A172 (cell line): ENCODE data around the gene FAM90A1. TPM values are rescaled to one million over a fixed set of nuclear protein-coding genes. Genes with fewer than 3 reads are reported as not detected.
A peak's percentile ranks its signal among the peaks of the same experiment; 100 is the strongest.
"Not testable (repeated sequence)": the region's sequence is repeated elsewhere in the genome, so short reads cannot be mapped to it uniquely, and the experiment has no call there.

Source experiments
- DNase-seq: peaks from one replicate; pipeline ENCODE4 v3.0.0-alpha.2; 2015; ENCODE audit warnings: low spot score
- total RNA-seq: library from RNA; depleted of rRNA; stranded (reverse); fragments of >200 nt; shearing (Covaris generic); gene quantifications from 2 replicates; pipeline ENCODE4 v1.2.3, GENCODE V29; 2014

Gene FAM90A1
- total RNA-seq, 1 experiment from 2014 or later, result not detected

DNA sequence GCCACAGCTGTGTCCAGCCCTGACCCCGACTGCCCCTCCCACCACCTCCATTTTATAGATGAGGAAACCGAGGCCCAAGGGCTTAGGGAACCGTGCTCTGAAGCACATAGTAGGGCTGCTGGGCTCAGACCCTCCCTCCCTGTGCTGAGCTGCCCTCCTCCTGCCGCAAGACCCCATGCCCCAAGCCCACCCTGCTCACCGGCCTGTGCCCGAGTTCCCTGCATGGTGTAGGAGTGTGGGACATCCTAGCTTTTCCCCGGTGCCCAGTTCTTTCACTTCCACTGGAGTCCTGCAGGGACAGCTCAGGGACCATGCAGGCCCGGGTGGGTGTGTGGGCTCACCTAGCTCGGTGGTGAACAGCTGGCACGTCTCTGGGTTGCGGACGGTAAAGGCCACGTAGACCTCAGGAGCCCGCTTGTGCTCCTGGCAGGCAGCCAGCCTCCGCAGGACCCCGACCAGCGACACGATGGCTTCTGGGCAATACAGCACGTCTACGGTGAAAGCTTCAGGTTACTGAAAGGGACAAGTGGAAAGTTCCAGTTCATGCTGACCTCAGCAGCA, 6.6 kb upstream of the FAM90A1 start:
- not testable (repeated sequence) for DNase-seq

DNA sequence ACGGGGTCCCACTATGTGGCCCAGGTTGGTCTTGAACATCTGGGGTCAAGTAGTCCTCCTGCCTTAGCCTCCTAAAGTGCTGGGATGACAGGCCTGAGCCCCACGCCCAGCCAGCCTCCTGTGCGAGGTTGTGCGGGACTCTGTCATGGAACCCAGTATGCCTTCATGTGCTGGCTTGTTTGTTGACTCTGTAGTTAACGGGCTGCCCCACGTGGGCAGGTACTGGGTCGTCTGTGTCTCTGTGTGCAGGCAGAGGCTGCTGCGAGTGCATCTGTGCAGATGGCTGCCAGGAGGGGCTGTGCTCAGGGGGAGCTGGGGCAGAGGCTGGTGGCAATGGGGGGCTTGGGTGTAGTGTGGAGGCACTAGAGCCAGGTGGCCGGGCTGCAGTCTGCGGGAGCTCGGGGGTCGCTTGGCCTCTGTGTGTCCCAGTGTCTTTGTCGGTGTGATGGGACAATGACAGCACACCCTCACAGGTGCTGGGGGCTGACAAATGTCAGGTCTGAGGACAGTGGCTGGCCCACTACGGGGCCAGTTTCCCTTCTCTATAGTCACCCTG, 6.0 kb upstream of the FAM90A1 start:
- not testable (repeated sequence) for DNase-seq

DNA sequence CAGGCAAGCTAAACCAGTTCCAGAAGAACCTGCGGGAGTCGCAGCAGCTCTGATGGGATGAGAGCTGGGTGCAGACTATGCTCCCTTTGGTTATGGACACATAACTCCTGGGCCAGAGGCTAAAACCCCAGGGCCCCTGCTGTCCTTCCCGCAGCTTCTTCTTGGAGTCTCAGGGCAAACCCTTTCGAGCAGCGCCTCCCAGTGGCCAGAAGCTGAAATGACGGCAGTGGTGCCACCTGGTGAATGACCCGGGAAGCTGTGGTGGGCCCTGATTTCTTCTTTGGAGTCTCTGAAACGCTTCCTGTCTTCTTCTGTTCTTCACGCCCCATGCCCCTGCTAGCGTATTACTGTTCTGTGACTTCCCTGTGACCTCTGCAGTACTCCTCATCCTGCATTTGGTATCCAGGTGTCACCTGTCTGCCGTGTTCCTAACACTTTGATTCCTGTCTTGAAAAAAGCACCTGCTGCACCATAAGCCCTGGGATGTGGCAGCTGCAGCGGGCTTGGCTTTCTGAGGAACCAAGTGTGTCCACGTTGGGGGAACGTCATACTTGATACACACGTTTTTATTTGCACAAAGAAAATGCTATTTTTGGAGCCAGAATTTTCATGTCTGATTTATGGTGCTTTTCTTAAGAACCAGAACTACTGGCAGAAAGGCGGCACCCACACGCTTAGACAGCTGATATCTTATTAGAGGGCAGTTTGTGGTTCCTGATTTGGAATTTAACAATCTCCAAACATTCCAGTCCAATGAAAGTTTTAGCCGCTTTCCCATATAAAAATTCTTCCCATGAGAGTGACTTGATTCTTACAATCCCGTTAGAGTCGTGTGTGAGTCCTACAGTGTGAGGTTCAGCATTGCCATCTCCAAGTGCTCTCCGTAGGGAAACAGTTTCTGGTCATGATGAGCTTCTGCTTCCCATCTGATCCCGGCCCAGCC, 4.5 kb upstream of the FAM90A1 start:
- DNase-seq, result peak; percentile 95

DNA sequence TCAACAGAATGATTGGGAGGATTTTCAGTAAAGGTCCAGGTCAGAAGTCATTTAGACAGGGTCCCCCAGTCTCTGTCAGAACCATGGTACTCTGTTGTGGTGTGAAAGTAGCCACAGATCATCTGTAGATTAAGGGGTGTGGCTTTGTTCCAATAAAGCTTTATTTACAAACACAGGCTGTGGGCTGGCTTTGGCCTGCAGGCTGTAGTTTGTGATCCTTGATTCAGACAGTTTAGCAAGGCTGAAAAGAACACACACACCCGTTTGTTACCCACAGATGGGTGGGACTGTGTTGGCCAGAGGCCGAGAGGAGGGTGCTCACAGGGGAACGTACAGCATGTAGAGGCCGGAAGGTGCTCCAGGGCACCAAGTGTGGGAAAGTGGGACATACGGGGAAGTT, 3.6 kb upstream of the FAM90A1 start:
- not testable (repeated sequence) for DNase-seq

DNA sequence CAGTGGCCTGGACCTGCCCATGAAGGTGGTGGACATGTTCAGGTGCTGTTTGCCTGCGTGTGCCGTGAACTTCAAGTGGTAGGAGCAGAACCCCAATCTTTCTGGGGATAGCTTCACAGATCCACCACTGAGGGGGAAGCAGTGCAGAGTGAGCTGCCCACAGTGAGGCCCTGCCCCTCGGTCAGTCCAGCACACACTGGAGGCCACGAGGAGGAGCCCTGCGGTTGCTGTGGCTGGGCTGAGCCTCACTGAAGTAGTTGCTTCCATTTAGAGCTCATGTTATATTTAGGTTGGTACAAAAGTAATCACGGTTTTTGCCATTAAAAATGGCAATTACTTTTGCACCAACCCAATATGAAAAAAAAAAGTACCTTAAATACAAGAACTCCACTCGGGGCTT, 2.1 kb upstream of the FAM90A1 start:
- DNase-seq, result not testable (repeated sequence)

DNA sequence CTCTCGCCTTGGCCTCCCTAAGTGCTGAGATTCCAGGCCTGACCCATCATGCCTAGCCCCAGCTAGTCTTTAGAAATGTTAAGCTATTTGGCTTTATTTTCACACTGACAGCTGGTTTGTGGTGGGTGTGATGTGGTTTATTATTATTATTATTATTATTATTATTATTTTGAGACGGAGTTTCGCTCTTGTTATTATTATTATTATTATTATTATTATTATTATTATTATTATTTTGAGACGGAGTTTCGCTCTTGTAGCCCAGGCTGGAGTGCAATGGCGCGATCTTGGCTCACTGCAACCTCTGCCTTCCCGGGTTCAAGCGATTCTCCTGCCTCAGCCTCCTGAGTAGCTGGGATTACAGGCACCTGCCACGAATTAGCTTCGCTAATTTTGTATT, 1.2 kb upstream of the FAM90A1 start:
- not testable (repeated sequence) for DNase-seq

DNA sequence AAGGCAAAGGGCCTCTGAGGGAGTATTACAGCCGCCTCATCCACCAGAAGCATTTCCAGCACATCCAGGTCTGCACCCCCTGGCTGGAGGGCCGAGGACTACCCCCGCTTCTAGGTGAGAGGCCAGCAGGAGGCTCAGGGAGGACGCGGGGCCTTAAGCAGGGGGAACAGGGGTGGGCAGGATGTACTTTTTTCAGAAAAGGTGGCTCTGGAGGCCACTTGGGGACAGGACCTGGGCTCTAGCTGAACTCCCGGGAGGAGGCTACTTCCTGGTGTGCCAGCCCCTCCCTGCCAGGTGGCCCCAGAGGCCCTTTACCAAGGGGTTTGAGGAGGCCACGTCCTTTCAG, 287 bp upstream of the FAM90A1 start:
- not testable (repeated sequence) for DNase-seq

DNA sequence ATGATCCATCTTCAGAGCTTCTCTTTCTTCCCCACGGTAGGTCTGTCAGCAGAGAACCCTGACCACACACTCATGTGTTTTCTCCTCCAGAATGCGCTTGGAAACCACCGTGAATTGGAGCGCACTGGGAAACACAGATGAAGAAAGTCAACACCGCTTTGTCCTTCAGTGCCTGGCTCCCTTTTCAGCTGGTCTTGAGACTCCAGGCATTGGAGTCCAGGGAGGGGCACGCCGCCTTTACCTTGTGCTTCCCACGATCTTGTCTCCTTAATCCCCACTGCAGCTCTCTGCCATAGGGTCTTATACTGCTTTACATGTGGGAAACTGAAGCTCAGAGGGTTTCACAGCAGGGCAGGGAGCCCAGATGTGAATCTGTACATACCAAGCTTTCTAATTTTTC, 1.1 kb downstream of the FAM90A1 start:
- no peak for DNase-seq

DNA sequence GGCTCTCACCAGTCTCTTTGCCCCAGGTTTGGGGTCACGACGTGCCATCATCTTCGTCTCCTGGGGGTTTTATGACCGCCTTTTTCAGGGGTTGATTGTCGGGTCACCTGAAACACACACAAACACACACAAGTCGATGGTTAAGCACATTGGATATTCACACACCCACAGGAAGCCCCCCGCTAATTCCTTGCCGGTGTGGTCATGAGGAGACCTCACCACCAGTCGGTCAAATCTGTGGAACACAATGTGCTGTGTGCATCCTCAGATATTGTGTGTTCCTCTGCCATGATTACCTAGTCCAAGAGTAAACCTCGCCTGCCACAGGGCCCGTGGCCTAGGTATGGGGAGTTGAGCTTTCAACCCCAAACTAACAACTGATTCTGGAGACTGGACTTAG, 2.6 kb downstream of the FAM90A1 start:
- not testable (repeated sequence) for DNase-seq

DNA sequence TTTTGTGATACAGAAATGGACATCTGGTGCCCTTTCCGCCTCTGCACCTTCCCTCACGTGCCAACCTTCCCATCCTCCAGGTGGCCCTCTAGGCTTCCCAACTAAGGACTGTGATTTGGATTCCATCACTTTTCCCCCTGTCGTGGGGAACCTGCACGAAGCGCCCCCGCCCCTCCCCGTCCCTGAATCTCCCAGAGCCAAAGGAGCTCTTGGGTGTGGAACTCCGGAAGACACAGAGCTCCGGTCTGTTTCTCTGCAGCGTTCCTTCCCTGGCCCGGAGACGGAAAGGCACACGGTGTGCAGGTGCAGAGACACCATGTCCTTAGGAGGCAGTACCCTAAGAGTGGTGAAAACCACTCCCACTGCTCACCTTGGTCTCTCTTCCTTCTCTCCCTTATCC, 3.8 kb downstream of the FAM90A1 start:
- not testable (repeated sequence) for DNase-seq

DNA sequence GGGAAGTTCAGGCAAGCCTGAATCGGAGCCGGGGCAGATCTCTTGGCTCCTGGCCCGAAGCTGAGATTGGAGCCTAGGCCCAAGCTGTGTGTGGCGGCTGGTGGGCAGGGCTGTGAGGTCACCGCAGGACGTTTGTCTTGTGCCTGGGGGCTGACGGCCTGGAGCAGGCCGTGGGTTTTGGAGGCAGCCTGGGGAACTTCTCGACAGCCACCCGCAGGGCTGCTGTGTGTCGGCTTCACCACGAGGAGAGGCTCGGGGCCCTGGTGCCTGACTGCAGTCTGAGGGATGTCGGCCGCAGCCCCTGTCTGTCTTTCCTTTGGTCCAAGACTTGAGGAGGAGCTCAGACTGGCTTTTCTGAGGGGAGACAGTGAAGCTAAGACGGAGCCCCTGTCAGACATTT, 5.1 kb downstream of the FAM90A1 start:
- not testable (repeated sequence) for DNase-seq

DNA sequence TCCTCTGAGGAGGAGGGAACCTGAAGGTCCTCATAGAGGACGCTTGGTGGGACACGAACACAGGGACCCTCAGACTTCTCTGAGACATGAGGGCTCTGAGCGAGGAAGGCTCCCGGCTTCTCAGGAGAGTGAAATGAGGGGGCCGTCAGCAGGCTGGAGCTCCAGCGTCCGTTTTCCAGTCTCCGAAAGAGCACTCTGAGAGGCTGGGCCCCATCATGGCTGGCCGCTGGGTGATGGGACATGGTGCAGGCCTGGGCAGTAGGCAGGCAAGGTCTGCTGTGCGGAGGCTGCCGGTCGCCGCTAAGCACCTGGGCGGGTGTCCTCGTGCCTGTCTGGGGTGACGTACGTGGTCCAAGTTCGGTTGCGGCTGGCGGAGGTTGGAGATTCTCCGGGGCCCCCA, 5.6 kb downstream of the FAM90A1 start:
- DNase-seq, result not testable (repeated sequence)

DNA sequence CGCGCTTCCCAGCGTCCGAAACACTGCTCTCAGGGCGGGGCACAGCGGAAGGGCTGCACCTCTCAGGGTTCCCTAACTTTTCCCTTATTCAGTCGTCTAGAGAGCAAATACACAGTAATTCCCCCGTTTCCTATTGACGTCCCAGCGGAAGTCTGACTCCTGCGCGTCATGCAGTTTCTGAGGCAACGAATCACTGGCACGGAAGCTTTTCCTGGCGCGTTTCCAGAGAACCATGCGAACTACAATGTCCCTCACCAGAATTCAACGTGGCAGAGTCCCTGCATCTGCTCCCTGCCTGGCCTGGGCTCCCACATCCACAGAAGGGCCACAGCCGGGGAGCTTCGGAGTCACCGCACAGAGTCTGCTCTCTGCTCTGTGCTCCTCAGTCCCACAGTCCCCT, 6.0 kb downstream of the FAM90A1 start:
- not testable (repeated sequence) for DNase-seq

DNA sequence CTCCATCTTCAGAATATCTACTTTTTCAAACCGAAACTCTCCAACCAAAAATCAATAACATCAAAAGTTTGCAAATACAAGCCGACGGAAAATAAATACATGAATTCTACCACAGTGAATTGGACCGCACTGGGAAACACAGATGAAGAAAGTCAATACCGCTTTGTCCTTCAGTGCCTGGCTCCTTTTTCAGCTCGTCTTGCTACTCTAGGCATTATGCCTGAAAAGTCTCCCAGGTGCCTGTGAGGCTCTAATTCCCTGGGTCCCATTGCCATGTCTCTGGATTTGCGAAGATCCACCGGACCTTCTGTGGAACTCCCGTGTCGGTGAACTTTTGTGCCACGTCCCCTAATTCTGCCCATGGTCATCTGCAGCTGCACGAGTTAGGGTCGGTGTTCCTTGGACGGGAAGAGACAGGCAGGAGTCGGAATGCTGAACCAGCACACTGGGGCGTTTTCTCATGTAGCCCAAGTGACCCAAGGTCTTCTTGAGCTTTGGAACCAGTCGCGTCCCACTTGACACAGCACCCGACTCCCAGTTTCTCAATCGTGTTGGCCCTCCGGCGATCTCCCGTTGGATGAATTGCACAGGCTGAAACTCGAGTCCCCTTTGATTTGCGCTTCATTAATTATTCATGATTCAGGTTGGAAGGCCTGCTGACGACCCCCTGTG, 8.6 kb downstream of the FAM90A1 start:
- not testable (repeated sequence) for DNase-seq

DNA sequence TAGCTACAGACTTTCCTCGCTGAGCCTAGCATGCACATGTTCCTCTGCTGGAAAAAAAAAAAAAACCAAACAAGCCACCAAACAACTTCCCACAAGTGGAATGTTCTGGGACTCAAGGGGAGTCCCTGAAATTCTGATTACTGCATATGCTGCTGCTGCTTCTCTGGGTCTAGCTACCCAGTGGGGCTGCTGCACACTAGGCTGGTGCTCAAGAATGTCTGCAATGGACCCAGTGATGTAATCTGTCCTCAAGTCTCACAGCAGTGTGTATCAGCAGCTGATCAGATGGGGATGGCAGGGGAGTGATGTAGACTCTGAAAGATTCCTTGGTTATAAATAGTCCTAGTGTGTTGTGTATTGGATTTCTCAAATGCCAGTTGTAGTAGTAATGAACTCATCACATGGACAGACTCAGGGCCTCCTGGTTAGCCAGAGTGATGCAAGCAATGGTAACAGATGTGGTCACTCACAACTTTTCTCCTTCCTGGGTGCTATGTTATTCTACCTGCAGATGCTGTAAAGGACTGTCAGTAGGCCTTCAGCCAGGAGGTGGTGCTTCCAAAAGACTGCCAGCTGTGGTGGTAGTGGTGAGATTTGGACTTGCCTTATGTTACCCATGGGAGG, 29.6 kb downstream of the FAM90A1 start:
- not testable (repeated sequence) for DNase-seq

DNA sequence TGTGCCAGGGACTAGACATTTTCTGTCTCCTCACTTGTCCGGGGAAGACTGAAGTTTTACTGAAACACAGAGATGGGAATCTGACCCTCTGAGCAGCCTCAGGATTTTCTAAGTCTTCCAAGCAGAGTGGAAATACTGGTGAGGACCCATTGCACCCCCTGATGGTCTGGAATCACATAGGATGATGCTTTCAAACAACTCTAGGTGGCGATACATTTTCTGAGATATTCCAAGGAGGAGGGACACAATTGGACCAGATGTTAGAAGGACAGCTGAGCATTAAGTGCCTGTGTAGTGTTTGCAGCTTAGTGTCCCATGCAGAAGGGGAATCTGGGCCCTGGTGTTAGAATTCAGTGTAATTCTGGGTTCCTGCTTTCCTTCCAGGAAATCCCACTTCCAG, 39.3 kb downstream of the FAM90A1 start:
- not testable (repeated sequence) for DNase-seq

DNA sequence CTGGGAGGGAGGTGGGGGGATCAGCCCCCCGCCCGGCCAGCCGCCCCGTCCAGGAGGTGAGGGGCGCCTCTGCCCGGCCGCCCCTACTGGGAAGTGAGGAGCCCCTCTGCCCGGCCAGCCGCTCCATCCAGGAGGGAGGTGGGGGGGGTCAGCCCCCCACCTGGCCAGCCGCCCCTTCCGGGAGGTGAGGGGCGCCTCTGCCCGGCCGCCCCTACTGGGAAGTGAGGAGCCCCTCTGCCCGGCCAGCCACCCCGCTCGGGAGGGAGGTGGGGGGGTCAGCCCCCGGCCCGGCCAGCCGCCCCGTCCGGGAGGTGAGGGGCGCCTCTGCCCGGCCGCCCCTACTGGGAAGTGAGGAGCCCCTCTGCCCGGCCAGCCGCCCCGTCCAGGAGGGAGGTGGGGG, 43.2 kb downstream of the FAM90A1 start:
- not testable (repeated sequence) for DNase-seq

DNA sequence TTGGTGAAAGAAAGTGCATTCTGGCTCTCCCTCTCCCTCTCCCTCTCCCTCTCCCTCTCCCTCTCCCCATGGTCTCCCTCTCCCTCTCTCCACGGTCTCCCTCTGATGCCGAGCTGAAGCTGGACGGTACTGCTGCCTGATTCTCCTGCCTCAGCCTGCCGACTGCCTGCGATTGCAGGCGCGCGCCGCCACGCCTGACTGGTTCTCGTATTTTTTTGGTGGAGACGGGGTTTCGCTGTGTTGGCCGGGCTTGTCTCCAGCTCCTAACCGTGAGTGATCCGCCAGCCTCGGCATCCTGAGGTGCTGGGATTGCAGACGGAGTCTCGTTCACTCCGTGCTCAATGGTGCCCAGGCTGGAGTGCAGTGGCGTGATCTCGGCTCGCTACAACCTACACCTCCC, 44.1 kb downstream of the FAM90A1 start:
- not testable (repeated sequence) for DNase-seq

DNA sequence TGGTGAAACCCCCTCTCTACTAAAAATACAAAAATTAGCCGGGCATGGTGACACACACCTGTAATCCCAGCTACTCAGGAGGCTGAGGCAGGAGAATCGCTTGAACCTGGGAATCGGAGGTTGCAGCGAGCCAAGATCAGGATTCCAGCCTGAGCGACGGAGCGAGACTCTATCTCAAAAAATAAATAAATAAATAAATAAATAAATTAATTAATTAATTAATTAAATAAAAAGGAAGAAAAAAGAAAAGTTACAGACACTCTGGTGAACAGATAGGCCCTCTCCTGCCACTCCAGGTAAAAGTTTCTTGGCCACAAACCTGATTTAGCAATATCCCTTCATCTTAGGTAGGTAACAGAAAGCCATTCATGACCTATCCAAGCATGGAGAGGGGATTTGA, 44.5 kb downstream of the FAM90A1 start:
- DNase-seq, result not testable (repeated sequence)

DNA sequence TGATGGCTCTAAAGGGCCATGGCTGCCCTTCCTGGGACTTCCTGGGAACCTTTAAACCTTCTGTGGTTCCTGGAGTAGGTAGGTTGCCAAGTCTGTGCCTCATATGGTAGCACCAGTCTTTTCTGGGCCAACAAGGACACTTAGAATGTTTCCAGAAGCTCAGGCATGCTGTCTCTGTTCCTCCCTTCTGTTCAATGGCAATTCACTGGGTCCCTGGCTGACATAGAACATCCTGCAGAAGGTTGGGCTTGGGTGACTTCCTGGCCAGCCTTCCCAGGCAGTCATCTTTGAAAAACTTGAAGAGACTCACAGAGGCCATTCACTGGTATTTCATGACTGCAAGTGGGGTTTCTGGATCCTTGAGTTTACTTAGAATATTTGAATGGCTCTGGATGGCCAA, 46.1 kb downstream of the FAM90A1 start:
- not testable (repeated sequence) for DNase-seq

DNA sequence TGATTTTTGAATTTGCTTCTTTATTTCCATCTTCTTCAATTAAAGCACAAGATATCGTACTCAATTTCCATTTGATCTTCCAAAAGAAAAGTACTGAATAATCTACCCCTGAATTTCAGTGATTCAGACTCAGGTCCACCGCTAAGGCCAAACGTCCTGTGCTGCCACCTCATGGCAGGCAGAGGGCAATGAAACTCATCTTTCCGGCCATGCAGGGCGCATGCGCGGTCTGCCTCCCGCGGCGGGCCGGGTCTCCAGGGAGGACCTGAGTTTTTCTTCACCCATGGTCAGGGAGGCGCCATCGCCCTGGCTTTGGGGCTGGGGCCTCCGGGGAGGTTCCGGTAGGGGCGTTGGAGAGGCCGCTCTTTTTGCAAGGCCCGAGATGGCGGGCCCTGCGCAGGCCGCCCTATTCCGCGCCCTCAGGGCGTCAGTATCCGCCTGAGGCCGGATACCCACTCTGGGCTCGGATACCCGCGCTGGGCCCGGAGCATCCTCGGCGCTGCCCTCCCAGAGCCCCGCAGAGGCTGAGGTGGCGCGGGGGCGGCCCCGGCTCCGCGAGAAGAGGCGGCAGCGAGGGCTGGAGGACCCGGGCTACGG, 47.3 kb downstream of the FAM90A1 start:
- DNase-seq, result peak; percentile 5
